ENCODE results near the gene ALDH1L1.

- TF ChIP-seq POLR2AphosphoS5 (IDR thresholded peaks at IDR 0.05; ENCODE audit: low read depth, low read length) (no peak), CTCF (IDR thresholded peaks at IDR 0.05) (no peak), REST (IDR thresholded peaks at IDR 0.05; ENCODE audit: insufficient read depth in 1 of 2, low read depth in 2 of 2, low read length in 1 of 2) (no peak), TCF7L2 (IDR thresholded peaks at IDR 0.05; ENCODE audit: low read depth, low read length) (no peak)
These were observed 59.3 kb downstream of the ALDH1L1 start for GRCh38 chr3:126121074-126121473.
